Epithelial cell of proximal tubule (primary cell): Measurements from ENCODE around the gene AGFG2. TPM values are rescaled to one million over a fixed set of nuclear protein-coding genes. Genes with fewer than 3 reads are reported as not detected.

Experiments
- DNase-seq: peaks from one replicate; pipeline ENCODE4 v3.0.0-alpha.2; 2011; ENCODE audit warnings: low read depth
- H3K4me3 ChIP-seq: 2 replicates; pipeline ENCODE4 v1.5.1; 2011; ENCODE audit warnings: low read depth, mild to moderate bottlenecking, low read length
- CTCF ChIP-seq: conservative IDR thresholded peaks from 2 replicates; pipeline ENCODE4 v1.5.1; 2012; ENCODE audit warnings: low read depth, mild to moderate bottlenecking, low read length
- total RNA-seq: library from RNA; depleted of rRNA; stranded (reverse); fragments of >200 nt; gene quantifications from 2 replicates; pipeline ENCODE4 v1.2.3, GENCODE V29; 2015

The AGFG2 gene
- total RNA-seq, 1 donor from 2014 or later: 10.9 TPM

- DNase-seq: no peak
- TF ChIP-seq CTCF: no peak
- no peak overlapping the region for H3K4me3 ChIP-seq
These were observed 13.5 kb downstream of the AGFG2 start for GRCh38 chr7:100552532-100552931.

GRCh38 chr7:100553032-100553431 lies 14.0 kb downstream of the AGFG2 start:
- H3K4me3 ChIP-seq: no peak overlapping the region
- TF ChIP-seq CTCF: no peak
- no peak for DNase-seq

GRCh38 chr7:100555701-100556100 lies 16.7 kb downstream of the AGFG2 start:
- TF ChIP-seq CTCF: no peak
- H3K4me3 ChIP-seq: no peak overlapping the region
- no peak for DNase-seq

- H3K4me3 ChIP-seq: no peak overlapping the region
- no peak for DNase-seq
- no peak for TF ChIP-seq CTCF
These were observed 17.5 kb downstream of the AGFG2 start for GRCh38 chr7:100556541-100556940.

GRCh38 chr7:100559127-100559526 lies 20.1 kb downstream of the AGFG2 start:
- TF ChIP-seq CTCF: no peak
- H3K4me3 ChIP-seq: no peak overlapping the region
- DNase-seq: no peak

GRCh38 chr7:100561491-100562194 lies 22.6 kb downstream of the AGFG2 start:
- no peak for DNase-seq
- TF ChIP-seq CTCF: no peak
- no peak overlapping the region for H3K4me3 ChIP-seq
